ENCODE measurements around the gene DNAH2.

DNAH2 gene

GRCh38 chr17:7789131-7789530 is 71.6 kb downstream of the DNAH2 start:
- no peak overlapping the region for H3K4me3 ChIP-seq (replicated peaks; ENCODE audit: low read depth, low read length)
- TF ChIP-seq, protein P1, sequence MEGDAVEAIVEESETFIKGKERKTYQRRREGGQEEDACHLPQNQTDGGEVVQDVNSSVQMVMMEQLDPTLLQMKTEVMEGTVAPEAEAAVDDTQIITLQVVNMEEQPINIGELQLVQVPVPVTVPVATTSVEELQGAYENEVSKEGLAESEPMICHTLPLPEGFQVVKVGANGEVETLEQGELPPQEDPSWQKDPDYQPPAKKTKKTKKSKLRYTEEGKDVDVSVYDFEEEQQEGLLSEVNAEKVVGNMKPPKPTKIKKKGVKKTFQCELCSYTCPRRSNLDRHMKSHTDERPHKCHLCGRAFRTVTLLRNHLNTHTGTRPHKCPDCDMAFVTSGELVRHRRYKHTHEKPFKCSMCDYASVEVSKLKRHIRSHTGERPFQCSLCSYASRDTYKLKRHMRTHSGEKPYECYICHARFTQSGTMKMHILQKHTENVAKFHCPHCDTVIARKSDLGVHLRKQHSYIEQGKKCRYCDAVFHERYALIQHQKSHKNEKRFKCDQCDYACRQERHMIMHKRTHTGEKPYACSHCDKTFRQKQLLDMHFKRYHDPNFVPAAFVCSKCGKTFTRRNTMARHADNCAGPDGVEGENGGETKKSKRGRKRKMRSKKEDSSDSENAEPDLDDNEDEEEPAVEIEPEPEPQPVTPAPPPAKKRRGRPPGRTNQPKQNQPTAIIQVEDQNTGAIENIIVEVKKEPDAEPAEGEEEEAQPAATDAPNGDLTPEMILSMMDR (IDR thresholded peaks at IDR 0.05; ENCODE audit: low read length, missing control alignments), result no peak
- no peak for DNase-seq (ENCODE audit: low read depth)

- TF ChIP-seq, protein P1 (IDR thresholded peaks at IDR 0.05; ENCODE audit: low read length, missing control alignments), result no peak
- H3K4me3 ChIP-seq (replicated peaks; ENCODE audit: low read depth, low read length), result no peak overlapping the region
- no peak for DNase-seq (ENCODE audit: low read depth)
These were observed 72.6 kb downstream of the DNAH2 start for GRCh38 chr17:7790150-7790549.

DNA sequence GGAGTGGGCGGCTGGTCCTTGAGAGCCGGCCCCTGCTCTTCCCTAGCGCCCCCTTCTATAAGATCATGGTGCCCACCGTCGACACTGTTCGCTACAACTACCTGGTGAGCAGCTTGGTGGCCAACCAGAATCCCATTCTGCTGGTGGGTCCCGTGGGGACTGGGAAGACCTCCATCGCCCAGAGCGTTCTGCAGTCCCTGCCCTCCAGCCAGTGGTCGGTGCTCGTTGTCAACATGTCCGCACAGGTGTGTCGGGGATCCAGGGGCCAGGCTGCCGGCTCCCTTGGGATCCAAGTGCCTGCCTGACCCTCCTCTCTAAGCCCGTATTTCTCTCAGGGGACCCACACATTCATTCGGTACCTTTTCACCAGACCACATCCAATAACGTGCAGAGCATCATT is 75.1 kb downstream of the DNAH2 start:
- DNase-seq (ENCODE audit: low read depth), result no peak
- TF ChIP-seq, protein P1 (IDR thresholded peaks at IDR 0.05; ENCODE audit: low read length, missing control alignments), result no peak
- no peak overlapping the region for H3K4me3 ChIP-seq (replicated peaks; ENCODE audit: low read depth, low read length)

DNA sequence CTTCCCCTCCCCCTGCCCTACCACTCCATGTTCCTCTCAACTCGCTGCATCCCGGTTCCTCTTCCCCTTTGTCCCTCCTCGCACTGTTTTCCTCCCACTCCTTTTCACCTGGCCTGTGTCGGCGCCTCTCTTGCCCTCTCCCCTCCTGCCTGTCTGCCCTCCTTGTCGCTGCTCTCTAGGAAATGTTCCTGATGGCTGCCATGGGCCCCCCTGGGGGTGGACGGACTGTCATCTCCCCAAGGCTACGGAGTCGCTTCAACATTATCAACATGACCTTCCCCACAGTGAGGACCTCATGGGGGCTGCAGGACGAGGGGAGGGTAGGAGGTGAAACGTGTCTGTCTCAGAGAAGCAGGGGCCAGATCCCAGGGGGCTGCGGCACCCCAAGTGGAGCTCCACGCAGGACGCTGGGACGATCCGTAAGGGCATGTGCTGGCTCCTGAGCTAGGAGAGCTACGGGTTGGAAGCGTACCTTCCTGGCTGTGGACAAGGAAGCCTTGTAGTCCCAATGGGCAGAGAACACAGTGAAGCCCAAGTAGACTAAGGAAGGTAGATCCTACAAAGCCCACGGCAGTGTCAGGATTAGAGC is 76.6 kb downstream of the DNAH2 start:
- no peak overlapping the region for H3K4me3 ChIP-seq (replicated peaks; ENCODE audit: low read depth, low read length)
- no peak for DNase-seq (ENCODE audit: low read depth)
- TF ChIP-seq, protein P1 (IDR thresholded peaks at IDR 0.05; ENCODE audit: low read length, missing control alignments), result no peak

- no peak for DNase-seq (ENCODE audit: low read depth)
- no peak overlapping the region for H3K4me3 ChIP-seq (replicated peaks; ENCODE audit: low read depth, low read length)
- TF ChIP-seq, protein P1 (IDR thresholded peaks at IDR 0.05; ENCODE audit: low read length, missing control alignments), result no peak
These were observed 80.4 kb downstream of the DNAH2 start for GRCh38 chr17:7797976-7798375.

- DNase-seq (ENCODE audit: low read depth), result no peak
- TF ChIP-seq, protein P1 (IDR thresholded peaks at IDR 0.05; ENCODE audit: low read length, missing control alignments), result no peak
- no peak overlapping the region for H3K4me3 ChIP-seq (replicated peaks; ENCODE audit: low read depth, low read length)
These were observed 81.3 kb downstream of the DNAH2 start for GRCh38 chr17:7798839-7799238.

DNA sequence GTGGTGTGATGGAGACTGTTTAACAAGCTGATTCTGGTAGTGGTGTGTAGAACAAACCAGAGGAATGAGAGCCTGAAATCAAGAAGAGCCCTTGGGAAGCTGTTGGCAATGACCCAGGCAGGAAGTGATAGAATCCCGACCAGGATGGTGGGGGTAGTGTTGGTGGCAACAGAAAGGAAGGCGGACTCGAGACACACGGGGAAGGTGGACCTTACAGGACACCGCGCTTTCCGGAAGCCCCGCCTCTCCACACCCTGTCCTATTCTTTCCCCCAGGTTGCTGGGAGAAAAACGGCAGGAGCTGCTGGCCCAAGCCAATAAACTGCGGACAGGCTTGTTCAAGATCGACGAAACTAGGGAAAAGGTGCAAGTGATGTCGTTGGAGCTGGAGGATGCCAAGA is 86.4 kb downstream of the DNAH2 start:
- DNase-seq (ENCODE audit: low read depth), result peak; percentile 31
- H3K4me3 ChIP-seq (replicated peaks; ENCODE audit: low read depth, low read length), result no peak overlapping the region
- TF ChIP-seq, protein P1 (IDR thresholded peaks at IDR 0.05; ENCODE audit: low read length, missing control alignments), result no peak
